DOHH2 (cell line): Measurements from ENCODE around the gene EPB41L2.

ENCODE experiments used
- H3F3A ChIP-seq: fragments of 200-600 bp; sonication (generic), shearing (Covaris generic); 2 replicates; pipeline ENCODE4 v1.6.0; 2016; ENCODE audit warnings: antibody characterized with exemption, mild to moderate bottlenecking; ENCODE audit not compliant: control insufficient read depth, insufficient read depth
- H3K27ac ChIP-seq: fragments of 200-600 bp; sonication (generic); 2 replicates; pipeline ENCODE4 v1.5.1; 2014; ENCODE audit warnings: low read depth, mild to moderate bottlenecking, low read length, moderate library complexity
- H3K27me3 ChIP-seq: fragments of 200-600 bp; sonication (generic); 2 replicates; pipeline ENCODE4 v1.6.1; 2014; ENCODE audit warnings: mild to moderate bottlenecking, low read length, mixed read lengths; ENCODE audit not compliant: control insufficient read depth
- H3K36me3 ChIP-seq: fragments of 200-600 bp; sonication (generic); 2 replicates; pipeline ENCODE4 v1.6.1; 2014; ENCODE audit warnings: mild to moderate bottlenecking, low read length, moderate library complexity, mixed read lengths; ENCODE audit not compliant: control insufficient read depth
- H3K4me1 ChIP-seq: fragments of 200-600 bp; sonication (generic); 2 replicates; pipeline ENCODE4 v1.6.1; 2014; ENCODE audit warnings: mild to moderate bottlenecking, low read length, mixed read lengths; ENCODE audit not compliant: control insufficient read depth
- H3K4me2 ChIP-seq: fragments of 200-600 bp; sonication (generic); 2 replicates; pipeline ENCODE4 v1.6.0; 2014; ENCODE audit warnings: mild to moderate bottlenecking, low read length, moderate library complexity
- H3K4me3 ChIP-seq: fragments of 200-600 bp; sonication (generic); 2 replicates; pipeline ENCODE4 v1.5.1; 2014; ENCODE audit warnings: mild to moderate bottlenecking, low read length, mixed read lengths
- H3K79me2 ChIP-seq: fragments of 200-600 bp; sonication (generic); 2 replicates; pipeline ENCODE4 v1.6.1; 2014; ENCODE audit warnings: mild to moderate bottlenecking, low read length, mixed read lengths; ENCODE audit not compliant: control insufficient read depth
- H3K9me2 ChIP-seq: fragments of 200-600 bp; sonication (generic); replicated peaks from 2 replicates; pipeline ENCODE4 v1.6.1; 2014; ENCODE audit warnings: mild to moderate bottlenecking, low read length, mixed read lengths; ENCODE audit not compliant: control insufficient read depth
- H3K9me3 ChIP-seq: fragments of 200-600 bp; sonication (generic); 2 replicates; pipeline ENCODE4 v1.6.1; 2014; ENCODE audit warnings: antibody characterized with exemption, low read length, mixed read lengths; ENCODE audit not compliant: control insufficient read depth, insufficient read depth
- H4K20me1 ChIP-seq: fragments of 200-600 bp; sonication (generic); 2 replicates; pipeline ENCODE4 v1.6.0; 2014; ENCODE audit warnings: low read depth, mild to moderate bottlenecking, antibody characterized with exemption, low read length, moderate library complexity; ENCODE audit not compliant: control insufficient read depth, insufficient read depth
- CTCF ChIP-seq: fragments of 200-600 bp; sonication (generic); IDR thresholded peaks from one replicate; pipeline ENCODE4 v1.5.1; 2014; ENCODE audit warnings: antibody characterized with exemption, mild to moderate bottlenecking, low read depth, low read length; ENCODE audit not compliant: poor library complexity, severe bottlenecking
- EZH2phosphoT487 ChIP-seq: fragments of 200-600 bp; sonication (generic); IDR thresholded peaks from 2 replicates; pipeline ENCODE4 v1.6.1; 2017; ENCODE audit warnings: borderline replicate concordance, mild to moderate bottlenecking, antibody characterized with exemption, low read length, moderate library complexity, mixed read lengths

Gene EPB41L2

GRCh38 chr6:131103901-131104300 is 40.9 kb upstream of the EPB41L2 start:
- H4K20me1 ChIP-seq, result no peaks in the 10 kb centered on the region
- peaks cover 13% of the 10 kb centered on the region for H3K4me1 ChIP-seq
- no peak for TF ChIP-seq EZH2phosphoT487
- TF ChIP-seq CTCF, result no peak
- H3K9me2 ChIP-seq, result no peaks in the 10 kb centered on the region
- no peaks in the 10 kb centered on the region for H3F3A ChIP-seq
- H3K27ac ChIP-seq, result no peak overlapping the region
- H3K4me3 ChIP-seq, result no peak overlapping the region
- no peaks in the 10 kb centered on the region for H3K27me3 ChIP-seq
- H3K79me2 ChIP-seq, result no peaks in the 10 kb centered on the region
- H3K9me3 ChIP-seq, result no peaks in the 10 kb centered on the region
- H3K36me3 ChIP-seq, result no peaks in the 10 kb centered on the region
- no peak overlapping the region for H3K4me2 ChIP-seq

GRCh38 chr6:131103296-131103695 is 40.3 kb upstream of the EPB41L2 start:
- no peaks in the 10 kb centered on the region for H3K79me2 ChIP-seq
- H4K20me1 ChIP-seq, result no peaks in the 10 kb centered on the region
- H3K9me2 ChIP-seq, result no peaks in the 10 kb centered on the region
- H3K4me3 ChIP-seq, result no peak overlapping the region
- peaks cover 6% of the 10 kb centered on the region for H3K4me1 ChIP-seq
- H3K9me3 ChIP-seq, result no peaks in the 10 kb centered on the region
- H3F3A ChIP-seq, result no peaks in the 10 kb centered on the region
- no peak overlapping the region for H3K4me2 ChIP-seq
- no peaks in the 10 kb centered on the region for H3K27me3 ChIP-seq
- TF ChIP-seq CTCF (no peak), EZH2phosphoT487 (no peak)
- no peak overlapping the region for H3K27ac ChIP-seq
- no peaks in the 10 kb centered on the region for H3K36me3 ChIP-seq

- Histone ChIP-seq H3K4me3 (no peak overlapping the region), H3K79me2 (no peaks in the 10 kb centered on the region), H3K36me3 (no peaks in the 10 kb centered on the region), H3K4me1 (no peaks in the 10 kb centered on the region), H3K4me2 (no peak overlapping the region), H4K20me1 (no peaks in the 10 kb centered on the region), H3K27ac (no peak overlapping the region), H3F3A (no peaks in the 10 kb centered on the region), H3K9me3 (no peaks in the 10 kb centered on the region), H3K9me2 (no peaks in the 10 kb centered on the region), H3K27me3 (no peaks in the 10 kb centered on the region)
- no peak for TF ChIP-seq EZH2phosphoT487
- TF ChIP-seq CTCF, result no peak
Observed at GRCh38 chr6:131101911-131102680, 39.1 kb upstream of the EPB41L2 start.
